BLaER1 treated with 17β-estradiol and CSF1 and Interleukin-3, amounts not matched to agents 10 nM and 100 nM (cell line): ENCODE data around the gene RPN2.
A peak's percentile ranks its signal among the peaks of the same experiment; 100 is the strongest.

Experiments
- H3K27ac ChIP-seq, 11 experiments: shearing (Covaris generic); formaldehyde crosslinking; 2 replicates each; pipeline ENCODE4 v1.8.1; 2022
- H3K27me3 ChIP-seq, 11 experiments: shearing (Covaris generic); formaldehyde crosslinking; 2 replicates each; pipeline ENCODE4 v1.8.1; 2022
- H3K36me3 ChIP-seq, 11 experiments: shearing (Covaris generic); formaldehyde crosslinking; 2 replicates each; pipeline ENCODE4 v1.8.1; 2022
- H3K4me1 ChIP-seq, 10 experiments: shearing (Covaris generic); formaldehyde crosslinking; 2 replicates each; pipeline ENCODE4 v1.8.1; 2022
- H3K4me2 ChIP-seq, 11 experiments: shearing (Covaris generic); formaldehyde crosslinking; 2 replicates each; pipeline ENCODE4 v1.8.1; 2022
- H3K4me3 ChIP-seq, 10 experiments: shearing (Covaris generic); formaldehyde crosslinking; 2 replicates each; pipeline ENCODE4 v1.8.1; 2022
- H3K9ac ChIP-seq, 11 experiments: shearing (Covaris generic); formaldehyde crosslinking; 2 replicates each; pipeline ENCODE4 v1.8.1; 2022
- H3K9me3 ChIP-seq, 11 experiments: shearing (Covaris generic); formaldehyde crosslinking; replicated peaks in 1 of 11; 2 replicates each; pipeline ENCODE4 v1.8.1; 2022
- H4K20me1 ChIP-seq, 11 experiments: shearing (Covaris generic); formaldehyde crosslinking; 2 replicates each; pipeline ENCODE4 v1.8.1; 2022
- Cebpa-rat ChIP-seq, 11 experiments: shearing (Covaris generic); IDR thresholded peaks; 2 replicates each; pipeline ENCODE4 v1.8.1; 2022

Gene RPN2

DNA sequence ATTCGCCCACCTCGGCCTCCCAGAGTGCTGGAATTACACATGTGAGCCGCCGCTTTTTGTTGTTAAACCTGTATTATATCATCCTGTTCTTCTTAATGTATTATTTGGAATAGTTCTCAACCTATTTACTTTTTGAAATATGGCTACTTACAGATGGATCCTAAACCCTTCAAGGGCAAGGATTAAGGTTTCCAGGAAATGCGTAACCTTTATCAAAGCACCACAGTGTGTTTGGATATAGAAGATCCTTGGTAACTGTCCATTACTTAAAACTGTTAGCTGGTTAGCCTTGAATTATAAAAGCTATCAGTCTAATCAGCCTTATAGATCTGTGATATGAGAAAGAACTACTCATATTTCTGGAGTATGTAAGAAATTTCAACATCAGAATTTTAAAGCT is 12.3 kb upstream of the RPN2 start:
- TF ChIP-seq Cebpa-rat (IDR thresholded peaks at IDR 0.05) = no peak
- Histone ChIP-seq H3K4me2 (no peak overlapping the region), H3K9ac (no peak overlapping the region), H3K36me3 (no peaks in the 10 kb centered on the region), H3K27ac (no peak overlapping the region), H3K27me3 (no peaks in the 10 kb centered on the region), H3K9me3 (no peaks in the 10 kb centered on the region), H4K20me1 (no peaks in the 10 kb centered on the region), H3K4me1 (no peaks in the 10 kb centered on the region), H3K4me3 (no peak overlapping the region)

DNA sequence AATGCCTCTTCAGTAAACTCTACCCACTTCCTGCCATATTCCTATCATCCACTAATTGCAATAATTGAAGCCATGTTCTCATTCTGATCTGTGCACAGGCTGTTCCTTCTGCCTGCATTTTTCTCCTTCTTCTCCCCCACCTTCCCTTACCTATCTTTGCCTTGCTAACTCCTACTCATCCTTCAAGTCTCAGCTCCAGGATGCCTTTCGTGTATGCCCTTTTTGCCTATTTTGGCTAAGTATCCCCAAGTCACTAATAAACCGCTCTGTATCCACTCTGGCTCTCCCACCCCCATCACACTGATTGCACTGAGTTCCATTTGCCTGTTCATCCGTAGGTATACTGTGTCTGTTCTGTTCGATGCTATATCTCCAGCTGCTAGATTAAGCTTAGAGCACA is 6.3 kb upstream of the RPN2 start:
- TF ChIP-seq Cebpa-rat (IDR thresholded peaks at IDR 0.05) = no peak
- Histone ChIP-seq H4K20me1 (no peaks in the 10 kb centered on the region), H3K4me2 (no peak overlapping the region)

DNA sequence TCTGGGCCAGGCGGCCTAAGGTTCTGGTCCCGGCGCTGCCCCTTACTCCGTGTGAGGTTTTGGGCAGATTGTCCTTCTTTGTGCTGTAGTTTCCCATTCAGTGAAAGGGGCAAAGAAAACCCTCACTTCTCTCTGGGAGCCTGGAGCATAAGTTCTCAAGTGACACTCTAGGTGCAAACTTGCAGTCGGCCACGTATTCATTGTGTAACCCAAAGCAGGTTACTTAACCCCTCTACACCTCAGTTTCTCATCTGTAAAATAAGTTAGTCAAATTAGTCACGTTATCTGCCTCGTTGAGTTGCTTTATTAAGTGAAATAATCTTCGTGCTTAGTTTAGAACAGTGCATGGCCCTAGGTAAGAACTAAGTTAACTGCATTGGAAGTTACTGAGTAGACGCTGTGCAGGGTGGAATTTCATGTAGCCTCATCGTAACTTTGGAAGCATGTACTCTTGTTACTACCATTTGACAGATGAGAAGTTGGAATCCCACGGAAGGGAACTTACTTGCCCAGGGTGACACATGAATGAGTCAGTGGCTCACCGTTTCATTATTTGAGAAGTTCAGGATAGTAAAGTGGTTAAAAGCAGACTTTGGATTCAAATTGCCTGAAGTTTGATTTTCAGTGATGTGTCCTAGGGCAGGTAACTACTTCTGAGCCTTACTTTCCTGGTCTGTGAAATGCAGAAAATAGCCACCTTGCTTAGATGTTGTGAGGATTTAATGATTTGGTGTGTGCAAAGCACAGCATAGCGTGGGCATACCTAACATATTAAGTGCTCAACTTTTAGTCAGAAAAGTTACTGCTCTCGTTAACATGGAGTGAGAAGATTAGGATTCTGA is 774 bp downstream of the RPN2 start:
- H3K27ac ChIP-seq = peak overlapping the region; percentile 96 to 100 (median 99)
- peaks cover 18 to 55% (median 30%) of the 10 kb centered on the region in 10 experiments for H3K4me1 ChIP-seq
- no peaks in the 10 kb centered on the region for H3K9me3 ChIP-seq
- peak overlapping the region; percentile 80 to 100 (median 91) for H3K4me3 ChIP-seq
- no peaks in the 10 kb centered on the region for H3K27me3 ChIP-seq
- H4K20me1 ChIP-seq = peaks cover 21 to 57% (median 55%) of the 10 kb centered on the region in 11 experiments; a peak in 21 of 22 replicates
- no peak for TF ChIP-seq Cebpa-rat (IDR thresholded peaks at IDR 0.05)
- peaks cover 15 to 41% (median 35%) of the 10 kb centered on the region in 11 experiments for H3K36me3 ChIP-seq
- peak overlapping the region; percentile 95 to 100 (median 99) for H3K9ac ChIP-seq
- peak overlapping the region; percentile 69 to 96 (median 93) for H3K4me2 ChIP-seq

More for the DNA sequence above, 6.3 kb upstream of the RPN2 start:
- Histone ChIP-seq H3K27ac (no peak overlapping the region), H3K27me3 (no peaks in the 10 kb centered on the region), H3K4me3 (no peak overlapping the region), H3K4me1 (peaks cover 2 to 8% (median 6%) of the 10 kb centered on the region in 10 experiments; a peak in 15 of 20 replicates), H3K9ac (no peak overlapping the region), H3K36me3 (no peaks in the 10 kb centered on the region), H3K9me3 (no peaks in the 10 kb centered on the region)

DNA sequence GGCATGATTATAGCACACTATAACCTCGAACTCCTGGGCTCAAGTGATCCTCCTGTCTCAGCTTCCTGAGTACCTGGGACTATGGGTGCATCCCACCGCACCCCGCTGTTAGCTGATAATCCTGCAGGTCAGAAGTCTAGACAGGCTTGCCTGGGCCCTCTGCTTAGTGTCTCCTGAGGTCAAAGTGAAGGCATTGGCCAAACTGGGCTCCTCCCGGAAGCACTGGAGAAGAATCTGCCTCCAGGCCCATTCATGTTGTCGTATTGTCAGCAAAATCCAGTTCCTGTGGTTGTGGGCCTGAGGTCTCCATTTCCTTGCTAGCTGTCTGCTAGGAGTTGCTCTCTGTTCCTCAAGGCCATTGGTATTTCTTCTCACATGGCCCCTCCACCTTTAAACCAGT is 6.6 kb downstream of the RPN2 start:
- H3K4me3 ChIP-seq = no peak overlapping the region
- H3K36me3 ChIP-seq = peaks cover 68 to 97% (median 89%) of the 10 kb centered on the region in 11 experiments
- peak overlapping the region in 2 of 11 experiments; percentile 26 to 29; a peak in 2 of 22 replicates for H3K27ac ChIP-seq
- peaks cover 31 to 99% (median 96%) of the 10 kb centered on the region in 11 experiments; a peak in 21 of 22 replicates for H4K20me1 ChIP-seq
- H3K4me1 ChIP-seq = peaks cover 13 to 82% (median 25%) of the 10 kb centered on the region in 10 experiments
- H3K27me3 ChIP-seq = no peaks in the 10 kb centered on the region
- no peak for TF ChIP-seq Cebpa-rat (IDR thresholded peaks at IDR 0.05)
- H3K9ac ChIP-seq = no peak overlapping the region; a peak in 1 of 22 replicates
- H3K9me3 ChIP-seq = no peaks in the 10 kb centered on the region
- peak overlapping the region in 3 of 11 experiments; percentile 60 to 74 (median 68); a peak in 6 of 22 replicates for H3K4me2 ChIP-seq

DNA sequence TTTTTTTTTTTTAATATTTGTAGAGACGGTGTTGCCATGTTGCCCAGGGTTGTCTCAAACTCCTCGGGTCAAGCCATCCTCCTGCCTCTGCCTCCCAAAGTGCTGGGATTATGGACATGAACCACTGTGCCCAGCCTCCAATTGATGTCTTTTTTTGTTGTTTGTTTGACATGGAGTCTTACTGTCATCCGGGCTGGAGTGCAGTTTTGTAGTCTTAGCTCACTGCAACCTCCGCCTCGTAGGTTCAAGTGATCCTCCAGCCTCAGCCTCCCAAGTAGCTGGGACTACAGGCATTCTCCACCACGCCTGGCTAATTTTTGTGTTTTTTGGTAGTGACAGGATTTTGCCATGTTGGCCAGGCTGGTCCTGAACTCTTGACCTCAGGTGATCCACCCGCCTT is 9.7 kb downstream of the RPN2 start:
- peaks cover 76 to 96% (median 88%) of the 10 kb centered on the region in 11 experiments for H3K36me3 ChIP-seq

DNA sequence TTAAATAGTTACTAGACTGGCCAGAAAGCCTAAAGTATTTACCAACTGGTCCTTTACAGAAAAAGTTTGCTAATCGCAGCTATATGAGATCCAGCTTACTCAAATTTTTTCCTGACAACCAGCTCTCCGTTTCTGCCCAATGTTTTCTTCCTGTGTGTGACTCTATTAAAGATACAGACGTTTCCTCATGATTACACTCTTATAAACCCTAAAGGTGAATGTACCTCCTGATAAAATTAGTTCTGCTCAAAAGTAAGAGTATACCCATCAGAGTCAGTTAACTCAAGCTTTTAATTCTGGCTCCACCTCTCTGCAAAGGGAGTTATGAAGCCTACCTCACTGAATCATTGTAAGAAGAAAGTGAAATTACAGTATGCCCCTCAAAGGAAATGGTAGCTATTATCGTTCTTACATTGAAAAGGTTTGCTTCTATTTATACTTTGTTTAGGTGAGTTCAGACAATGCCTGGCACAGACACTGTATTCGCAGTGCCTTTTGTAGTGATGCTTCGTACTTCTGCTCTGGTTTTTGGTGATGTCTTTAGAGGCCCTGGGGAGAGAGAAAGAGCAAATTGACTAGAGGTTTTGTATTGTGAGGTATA is 10.4 kb downstream of the RPN2 start:
- Histone ChIP-seq H3K4me2 (no peak overlapping the region), H3K27me3 (no peaks in the 10 kb centered on the region), H3K9ac (0 out of 22 replicates have a peak overlapping the region, but pooled peaks of 1 of the 11 experiments have one; percentile 21), H3K36me3 (peaks cover 74 to 96% (median 86%) of the 10 kb centered on the region in 11 experiments), H3K9me3 (no peaks in the 10 kb centered on the region), H3K27ac (no peak overlapping the region), H3K4me1 (peaks cover 25 to 83% (median 35%) of the 10 kb centered on the region in 10 experiments), H3K4me3 (no peak overlapping the region), H4K20me1 (peaks cover 55 to 99% (median 96%) of the 10 kb centered on the region in 11 experiments)
- TF ChIP-seq Cebpa-rat (IDR thresholded peaks at IDR 0.05) = no peak

More for the DNA sequence above, 9.7 kb downstream of the RPN2 start:
- TF ChIP-seq Cebpa-rat (IDR thresholded peaks at IDR 0.05) = no peak
- H4K20me1 ChIP-seq = peaks cover 48 to 99% (median 96%) of the 10 kb centered on the region in 11 experiments
- no peaks in the 10 kb centered on the region for H3K9me3 ChIP-seq
- H3K27me3 ChIP-seq = no peaks in the 10 kb centered on the region
- H3K27ac ChIP-seq = no peak overlapping the region
- H3K4me1 ChIP-seq = peaks cover 22 to 85% (median 30%) of the 10 kb centered on the region in 10 experiments; a peak in 19 of 20 replicates
- H3K9ac ChIP-seq = no peak overlapping the region
- no peak overlapping the region for H3K4me2 ChIP-seq
- H3K4me3 ChIP-seq = no peak overlapping the region

DNA sequence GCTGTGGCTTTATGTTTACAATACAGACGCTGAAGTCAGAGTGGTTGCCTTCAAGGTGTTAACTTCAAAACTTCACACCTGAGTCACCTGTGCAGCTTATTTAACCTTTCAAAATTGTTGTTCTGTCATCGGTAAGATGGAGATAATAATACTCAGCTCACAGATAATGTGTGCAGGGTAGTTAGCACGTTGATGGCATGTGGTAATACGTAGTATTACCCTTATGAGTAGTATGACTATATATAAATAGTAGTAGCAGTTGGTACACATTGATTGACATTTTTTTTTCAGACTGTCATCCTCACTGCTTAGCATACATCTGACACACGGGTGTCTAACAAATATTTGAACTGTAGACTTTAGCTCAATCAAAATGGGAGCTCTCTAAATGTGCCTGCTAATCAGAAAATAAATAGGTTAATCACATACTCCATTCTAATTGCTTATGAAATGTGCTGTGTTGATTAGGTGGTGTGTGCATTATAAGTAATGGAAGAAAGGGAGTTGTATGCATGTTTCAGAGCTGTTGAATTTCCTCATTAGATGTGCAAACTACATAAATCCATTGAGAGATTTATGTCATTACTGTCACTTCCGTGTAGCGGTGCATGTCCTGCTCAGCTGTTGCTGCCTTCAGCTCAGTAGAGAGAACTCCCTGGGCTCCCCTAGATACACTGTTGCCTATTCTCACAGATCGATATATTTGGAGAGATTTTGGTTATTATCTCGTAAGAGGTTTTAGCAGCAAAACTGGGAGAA is 11.4 kb downstream of the RPN2 start:
- Histone ChIP-seq H3K4me1 (peaks cover 32 to 77% (median 44%) of the 10 kb centered on the region in 10 experiments), H3K36me3 (peaks cover 66 to 93% (median 79%) of the 10 kb centered on the region in 11 experiments), H3K27ac (0 out of 22 replicates have a peak overlapping the region, but pooled peaks of 1 of the 11 experiments have one; percentile 4), H3K9ac (peak overlapping the region in 3 of 11 experiments; percentile 5 to 21 (median 13); a peak in 1 of 22 replicates), H3K4me2 (peak overlapping the region in 3 of 11 experiments; percentile 19 to 56 (median 44); a peak in 9 of 22 replicates), H3K9me3 (no peaks in the 10 kb centered on the region), H3K27me3 (no peaks in the 10 kb centered on the region), H4K20me1 (peaks cover 65 to 99% (median 96%) of the 10 kb centered on the region in 11 experiments), H3K4me3 (no peak overlapping the region)
- no peak for TF ChIP-seq Cebpa-rat (IDR thresholded peaks at IDR 0.05)

DNA sequence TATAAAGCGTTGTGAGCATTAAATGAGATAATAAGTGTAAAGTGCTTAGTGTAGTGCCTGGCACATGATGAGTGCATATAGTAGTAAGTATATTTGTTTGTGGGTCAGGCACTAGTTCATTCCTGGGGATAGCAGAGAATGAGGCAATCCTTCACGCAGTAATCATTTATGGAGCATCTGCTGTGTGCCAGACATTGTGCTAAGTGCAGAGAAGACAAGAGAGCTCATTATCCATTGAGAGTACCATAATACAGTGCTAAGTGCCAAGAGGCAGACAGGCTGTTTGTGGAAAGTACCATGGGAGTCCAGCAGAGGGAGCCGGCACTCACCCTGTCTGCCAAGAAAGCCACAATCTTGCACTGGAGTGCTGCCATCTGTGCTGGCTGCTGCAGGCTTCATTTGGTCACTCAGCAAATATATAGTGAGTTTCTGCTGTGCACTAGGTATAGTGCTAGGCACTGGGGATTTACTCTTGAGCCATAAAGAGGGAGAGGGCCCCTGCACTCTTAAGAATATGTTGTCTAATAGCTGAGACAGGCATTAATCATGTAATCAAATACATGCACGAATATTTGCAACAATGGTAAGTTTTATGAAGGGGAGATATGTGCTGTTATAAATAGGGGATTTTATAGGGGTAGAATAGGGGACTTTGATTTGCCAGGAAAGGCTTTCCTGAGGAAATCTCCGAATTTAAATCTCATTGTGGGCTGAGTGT is 13.2 kb downstream of the RPN2 start:
- Histone ChIP-seq H3K36me3 (peaks cover 60 to 94% (median 77%) of the 10 kb centered on the region in 11 experiments), H4K20me1 (peaks cover 77 to 100% (median 99%) of the 10 kb centered on the region in 11 experiments), H3K4me1 (peaks cover 32 to 66% (median 42%) of the 10 kb centered on the region in 10 experiments), H3K9me3 (no peaks in the 10 kb centered on the region), H3K4me2 (peak overlapping the region in 3 of 11 experiments; percentile 23 to 56 (median 45); a peak in 5 of 22 replicates), H3K27me3 (no peaks in the 10 kb centered on the region), H3K9ac (0 out of 22 replicates have a peak overlapping the region, but pooled peaks of 1 of the 11 experiments have one; percentile 21), H3K4me3 (no peak overlapping the region), H3K27ac (peak overlapping the region in 1 of 11 experiments; percentile 76; a peak in 2 of 22 replicates)
- TF ChIP-seq Cebpa-rat (IDR thresholded peaks at IDR 0.05) = no peak
